ENCODE measurements around the gene SPTAN1. TPM values are rescaled to one million over a fixed set of nuclear protein-coding genes. Genes with fewer than 3 reads are reported as not detected.

SPTAN1 gene
- total RNA-seq, 6 experiments from 2014 or later = 74.6 to 141 (median 98.6) TPM

- peaks cover 0 to 28% (median 6%) of the 10 kb centered on the region in 4 donors for H3K4me1 ChIP-seq
- intact Hi-C loops (cut with DNase I) = loop anchor here (10.0 kb wide), 2 partner anchors 137 to 197 kb away; no protein-coding TSS in a partner anchor
- no peak for TF ChIP-seq POLR2A (IDR thresholded peaks at IDR 0.05)
- H3K27ac ChIP-seq = no peak overlapping the region
- 96% methylated on average over 5 of the region's 9 CpGs for WGBS (ENCODE audit: insufficient coverage, low coverage, low lambda C conversion rate, missing lambda C conversion rate)
- no peak overlapping the region for H3K4me3 ChIP-seq
- peaks cover 0 to 67% (median 19%) of the 10 kb centered on the region in 4 donors for H3K36me3 ChIP-seq
- no peaks in the 10 kb centered on the region for H3K9me3 ChIP-seq
- peak in 1 of 3 donors; percentile 18 for DNase-seq
- ATAC-seq = no peak
- no peaks in the 10 kb centered on the region for H3K27me3 ChIP-seq
Measured at GRCh38 chr9:128631636-128632035, 79.2 kb downstream of the SPTAN1 start.

- H3K27ac ChIP-seq = no peak overlapping the region
- intact Hi-C loops (cut with DNase I) = loop anchor here (10.0 kb wide), 2 partner anchors 137 to 197 kb away; no protein-coding TSS in a partner anchor
- H3K4me1 ChIP-seq = peaks cover 0 to 28% (median 6%) of the 10 kb centered on the region in 4 donors
- no peaks in the 10 kb centered on the region for H3K9me3 ChIP-seq
- no peaks in the 10 kb centered on the region for H3K27me3 ChIP-seq
- peaks cover 0 to 62% (median 18%) of the 10 kb centered on the region in 4 donors for H3K36me3 ChIP-seq
- no peak for ATAC-seq
- H3K4me3 ChIP-seq = no peak overlapping the region
- no CpG with 5 or more reads among the region's 10 CpGs for WGBS (ENCODE audit: insufficient coverage, low coverage, low lambda C conversion rate, missing lambda C conversion rate)
- DNase-seq = peak in 1 of 3 donors; percentile 31
- TF ChIP-seq POLR2A (IDR thresholded peaks at IDR 0.05) (no peak), CTCF (IDR thresholded peaks at IDR 0.05) (no peak)
Measured at GRCh38 chr9:128632066-128632465, 79.7 kb downstream of the SPTAN1 start.

GRCh38 chr9:128632486-128632885 is 80.1 kb downstream of the SPTAN1 start:
- H3K27ac ChIP-seq = no peak overlapping the region
- no peak overlapping the region for H3K4me3 ChIP-seq
- H3K9me3 ChIP-seq = no peaks in the 10 kb centered on the region
- 100% methylated on average over 2 of the region's 14 CpGs for WGBS (ENCODE audit: insufficient coverage, low coverage, low lambda C conversion rate, missing lambda C conversion rate)
- DNase-seq (peak in 1 of 3 donors; percentile 28), ATAC-seq (no peak)
- TF ChIP-seq CTCF (IDR thresholded peaks at IDR 0.05) = no peak
- TF ChIP-seq POLR2A (IDR thresholded peaks at IDR 0.05) = no peak
- H3K4me1 ChIP-seq = peaks cover 0 to 28% (median 6%) of the 10 kb centered on the region in 4 donors
- H3K36me3 ChIP-seq = peaks cover 0 to 58% (median 16%) of the 10 kb centered on the region in 4 donors
- intact Hi-C loops (cut with DNase I) = loop anchor here (10.0 kb wide), 2 partner anchors 138 to 198 kb away; no protein-coding TSS in a partner anchor
- H3K27me3 ChIP-seq = no peaks in the 10 kb centered on the region

GRCh38 chr9:128633057-128633456 is 80.7 kb downstream of the SPTAN1 start:
- H3K9me3 ChIP-seq = no peaks in the 10 kb centered on the region
- peaks cover 0 to 57% (median 16%) of the 10 kb centered on the region in 4 donors for H3K36me3 ChIP-seq
- TF ChIP-seq POLR2A (IDR thresholded peaks at IDR 0.05) = no peak
- no peak for TF ChIP-seq CTCF (IDR thresholded peaks at IDR 0.05)
- intact Hi-C loops (cut with DNase I) = loop anchor here (10.0 kb wide), 2 partner anchors 138 to 198 kb away; no protein-coding TSS in a partner anchor
- DNase-seq (peak in 1 of 3 donors; percentile 48), ATAC-seq (no peak)
- no peak overlapping the region for H3K4me3 ChIP-seq
- no CpG with 5 or more reads among the region's 21 CpGs for WGBS (ENCODE audit: insufficient coverage, low coverage, low lambda C conversion rate, missing lambda C conversion rate)
- no peaks in the 10 kb centered on the region for H3K27me3 ChIP-seq
- peaks cover 0 to 26% (median 6%) of the 10 kb centered on the region in 4 donors for H3K4me1 ChIP-seq
- no peak overlapping the region for H3K27ac ChIP-seq

- Histone ChIP-seq H3K36me3 (peaks cover 0 to 52% (median 16%) of the 10 kb centered on the region in 4 donors), H3K4me1 (peaks cover 0 to 20% (median 5%) of the 10 kb centered on the region in 4 donors), H3K4me3 (no peak overlapping the region), H3K9me3 (no peaks in the 10 kb centered on the region), H3K27me3 (no peaks in the 10 kb centered on the region), H3K27ac (no peak overlapping the region)
- WGBS (ENCODE audit: insufficient coverage, low coverage, low lambda C conversion rate, missing lambda C conversion rate) = 43% methylated on average over 3 of the region's 11 CpGs
- TF ChIP-seq CTCF (IDR thresholded peaks at IDR 0.05) (no peak), POLR2A (IDR thresholded peaks at IDR 0.05) (no peak)
- intact Hi-C loops (cut with DNase I) = loop anchor here (10.0 kb wide), 2 partner anchors 139 to 199 kb away; no protein-coding TSS in a partner anchor
- peak in 1 of 3 donors; percentile 39 for DNase-seq
- no peak for ATAC-seq
Measured at GRCh38 chr9:128633601-128634000, 81.2 kb downstream of the SPTAN1 start.

Data from right lobe of liver (tissue), 6 donors.